Erythroblast (primary cell): ENCODE measurements around the gene TAS2R1.

Experiments
- GATA1 ChIP-seq: IDR thresholded peaks from 2 replicates; pipeline ENCODE4 v1.6.1; 2011; ENCODE audit warnings: low read depth, mild to moderate bottlenecking, control low read depth, low read length, moderate library complexity
- POLR2A ChIP-seq: IDR thresholded peaks from 2 replicates; pipeline ENCODE4 v1.6.1; 2011; ENCODE audit warnings: mild to moderate bottlenecking, low read length

- TF ChIP-seq POLR2A (no peak), GATA1 (no peak)
Observed at GRCh38 chr5:9658706-9659105, 28.6 kb upstream of the TAS2R1 start.
